Glutamatergic neuron (in vitro differentiated cells): ENCODE measurements around the gene PLA2G4A. TPM values are rescaled to one million over a fixed set of nuclear protein-coding genes. Genes with fewer than 3 reads are reported as not detected.
A peak's percentile ranks its signal among the peaks of the same experiment; 100 is the strongest.

Experiments used
- DNase-seq: peaks from one replicate; pipeline ENCODE4 v3.0.0; 2022
- H3K27ac Mint-ChIP-seq: one replicate; pipeline ENCODE4 v1.8.0; 2020; ENCODE audit warnings: mild to moderate bottlenecking, mixed read lengths, inconsistent platforms; ENCODE audit not compliant: unreplicated experiment
- H3K27me3 Mint-ChIP-seq: one replicate; pipeline ENCODE4 v1.8.0; 2020; ENCODE audit warnings: mild to moderate bottlenecking, moderate library complexity, mixed read lengths, inconsistent platforms; ENCODE audit not compliant: unreplicated experiment
- H3K36me3 Mint-ChIP-seq: one replicate; pipeline ENCODE4 v1.8.0; 2020; ENCODE audit warnings: mild to moderate bottlenecking, mixed read lengths, inconsistent platforms; ENCODE audit not compliant: unreplicated experiment
- H3K4me1 Mint-ChIP-seq: one replicate; pipeline ENCODE4 v1.8.0; 2020; ENCODE audit warnings: mild to moderate bottlenecking, low read depth, mixed read lengths, inconsistent platforms; ENCODE audit not compliant: unreplicated experiment
- H3K4me3 Mint-ChIP-seq: one replicate; pipeline ENCODE4 v1.8.0; 2020; ENCODE audit warnings: mild to moderate bottlenecking, mixed read lengths, inconsistent platforms; ENCODE audit not compliant: unreplicated experiment
- H3K9me3 Mint-ChIP-seq: one replicate; pipeline ENCODE4 v1.8.0; 2020; ENCODE audit warnings: mild to moderate bottlenecking, moderate library complexity, mixed read lengths, inconsistent platforms; ENCODE audit not compliant: unreplicated experiment
- total RNA-seq: library from RNA; stranded (reverse); fragmentation: NEBNext Ultra II Directional; extraction: Animal tissue kit (Norgen Biotek cat#: 25700); gene quantifications from one replicate; pipeline ENCODE4 v1.2.1, GENCODE V29; 2021; ENCODE audit not compliant: unreplicated experiment
- TF ChIP-seq, protein P1 (sequence below): fragments of 200-600 bp; sonication (generic); IDR thresholded peaks from one replicate; pipeline ENCODE4 v1.5.0; 2021; ENCODE audit not compliant: partially characterized antibody, unreplicated experiment

The PLA2G4A gene
- total RNA-seq, 1 donor from 2014 or later = not detected

DNA sequence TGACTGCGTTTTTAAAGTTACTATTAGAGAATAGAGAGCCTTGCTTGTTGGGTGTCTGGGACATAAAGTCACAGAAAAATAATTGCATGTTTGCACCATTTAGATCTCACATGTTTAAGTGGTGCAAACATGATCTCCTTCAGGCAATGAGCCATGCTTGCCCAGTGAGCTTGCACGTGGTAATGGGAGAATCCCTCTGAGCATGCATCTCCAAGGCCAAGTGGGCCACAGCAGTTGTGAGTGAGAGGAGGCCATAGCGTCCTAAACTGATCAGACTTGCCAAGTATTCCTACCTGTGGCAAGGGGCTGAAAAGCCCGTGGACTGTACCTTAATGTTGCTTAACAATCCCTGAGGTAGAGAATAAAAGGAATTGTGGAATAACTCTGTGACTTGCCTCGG lies 158.3 kb downstream of the PLA2G4A start:
- no peaks in the 10 kb centered on the region for H3K27me3 Mint-ChIP-seq
- H3K4me1 Mint-ChIP-seq = peaks cover 3% of the 10 kb centered on the region
- TF ChIP-seq, protein P1, sequence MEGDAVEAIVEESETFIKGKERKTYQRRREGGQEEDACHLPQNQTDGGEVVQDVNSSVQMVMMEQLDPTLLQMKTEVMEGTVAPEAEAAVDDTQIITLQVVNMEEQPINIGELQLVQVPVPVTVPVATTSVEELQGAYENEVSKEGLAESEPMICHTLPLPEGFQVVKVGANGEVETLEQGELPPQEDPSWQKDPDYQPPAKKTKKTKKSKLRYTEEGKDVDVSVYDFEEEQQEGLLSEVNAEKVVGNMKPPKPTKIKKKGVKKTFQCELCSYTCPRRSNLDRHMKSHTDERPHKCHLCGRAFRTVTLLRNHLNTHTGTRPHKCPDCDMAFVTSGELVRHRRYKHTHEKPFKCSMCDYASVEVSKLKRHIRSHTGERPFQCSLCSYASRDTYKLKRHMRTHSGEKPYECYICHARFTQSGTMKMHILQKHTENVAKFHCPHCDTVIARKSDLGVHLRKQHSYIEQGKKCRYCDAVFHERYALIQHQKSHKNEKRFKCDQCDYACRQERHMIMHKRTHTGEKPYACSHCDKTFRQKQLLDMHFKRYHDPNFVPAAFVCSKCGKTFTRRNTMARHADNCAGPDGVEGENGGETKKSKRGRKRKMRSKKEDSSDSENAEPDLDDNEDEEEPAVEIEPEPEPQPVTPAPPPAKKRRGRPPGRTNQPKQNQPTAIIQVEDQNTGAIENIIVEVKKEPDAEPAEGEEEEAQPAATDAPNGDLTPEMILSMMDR = no peak
- no peaks in the 10 kb centered on the region for H3K36me3 Mint-ChIP-seq
- no peaks in the 10 kb centered on the region for H3K9me3 Mint-ChIP-seq
- no peak overlapping the region for H3K27ac Mint-ChIP-seq
- no peak for DNase-seq
- H3K4me3 Mint-ChIP-seq = no peak overlapping the region

DNA sequence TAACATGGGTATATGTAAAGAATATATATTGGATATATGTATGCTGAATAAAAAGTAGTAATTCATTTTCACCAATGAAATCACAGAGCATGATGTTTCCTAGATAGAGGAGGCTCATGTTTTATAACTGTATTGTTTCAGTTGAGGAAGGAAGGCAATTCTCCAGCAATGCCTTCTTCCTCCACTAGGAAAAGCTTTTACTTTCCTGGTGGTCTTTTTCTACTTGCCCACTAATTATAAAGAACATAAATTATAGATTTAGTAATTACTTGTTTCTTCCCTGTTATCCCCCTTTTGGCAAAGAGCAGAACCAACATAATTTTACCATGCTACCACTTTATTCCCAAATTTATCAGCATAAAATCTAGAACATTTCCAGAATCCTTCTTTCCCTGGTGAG lies 159.0 kb downstream of the PLA2G4A start:
- H3K4me3 Mint-ChIP-seq = no peak overlapping the region
- no peaks in the 10 kb centered on the region for H3K27me3 Mint-ChIP-seq
- no peaks in the 10 kb centered on the region for H3K36me3 Mint-ChIP-seq
- no peak for DNase-seq
- H3K27ac Mint-ChIP-seq = no peak overlapping the region
- TF ChIP-seq, protein P1 = peak; percentile 71
- no peaks in the 10 kb centered on the region for H3K9me3 Mint-ChIP-seq
- H3K4me1 Mint-ChIP-seq = peaks cover 3% of the 10 kb centered on the region

DNA sequence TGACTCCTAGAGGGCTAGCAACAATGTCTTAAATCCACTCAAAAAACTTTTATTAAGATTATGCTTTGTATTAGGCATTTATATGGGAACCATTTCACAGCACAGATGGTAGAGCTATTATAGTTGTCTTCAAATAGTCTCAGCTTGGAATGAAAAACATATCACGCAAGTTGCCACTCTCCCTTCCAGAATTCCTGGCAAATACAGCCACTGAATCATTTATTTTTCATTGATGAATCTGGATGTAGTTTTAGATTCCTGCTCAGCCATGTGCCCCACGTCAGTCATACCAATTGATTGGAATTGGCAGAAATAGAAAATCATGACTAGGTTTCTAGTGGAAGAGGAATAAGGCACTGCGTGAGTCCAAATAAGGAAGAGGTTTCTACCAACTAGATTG lies 165.2 kb downstream of the PLA2G4A start:
- no peak for DNase-seq
- no peaks in the 10 kb centered on the region for H3K4me1 Mint-ChIP-seq
- H3K27me3 Mint-ChIP-seq = no peaks in the 10 kb centered on the region
- no peak overlapping the region for H3K27ac Mint-ChIP-seq
- H3K4me3 Mint-ChIP-seq = no peak overlapping the region
- TF ChIP-seq, protein P1 = no peak
- H3K9me3 Mint-ChIP-seq = no peaks in the 10 kb centered on the region
- H3K36me3 Mint-ChIP-seq = no peaks in the 10 kb centered on the region

DNA sequence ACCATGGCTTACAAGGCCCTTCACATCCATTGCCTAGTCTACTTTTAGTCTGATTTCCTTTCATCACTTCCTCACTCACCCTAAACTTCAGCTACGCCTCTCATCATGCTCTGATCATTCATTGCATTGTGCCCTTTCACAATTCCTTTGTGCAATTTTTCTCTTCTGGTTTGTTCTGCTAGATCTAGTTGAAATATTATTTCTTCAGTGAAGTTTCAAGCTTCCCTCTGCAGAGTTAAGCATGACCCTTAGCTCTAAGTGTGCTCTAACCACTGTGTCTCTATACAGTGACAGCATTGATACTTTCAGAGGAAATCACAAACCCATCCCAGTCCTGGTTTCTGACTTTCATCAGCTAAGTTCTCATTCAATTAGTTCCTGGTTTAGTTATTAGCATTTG lies 166.1 kb downstream of the PLA2G4A start:
- Mint-ChIP-seq H3K36me3 (no peaks in the 10 kb centered on the region), H3K4me1 (no peaks in the 10 kb centered on the region), H3K9me3 (no peaks in the 10 kb centered on the region), H3K4me3 (no peak overlapping the region), H3K27me3 (no peaks in the 10 kb centered on the region), H3K27ac (no peak overlapping the region)
- TF ChIP-seq, protein P1 = no peak
- no peak for DNase-seq

DNA sequence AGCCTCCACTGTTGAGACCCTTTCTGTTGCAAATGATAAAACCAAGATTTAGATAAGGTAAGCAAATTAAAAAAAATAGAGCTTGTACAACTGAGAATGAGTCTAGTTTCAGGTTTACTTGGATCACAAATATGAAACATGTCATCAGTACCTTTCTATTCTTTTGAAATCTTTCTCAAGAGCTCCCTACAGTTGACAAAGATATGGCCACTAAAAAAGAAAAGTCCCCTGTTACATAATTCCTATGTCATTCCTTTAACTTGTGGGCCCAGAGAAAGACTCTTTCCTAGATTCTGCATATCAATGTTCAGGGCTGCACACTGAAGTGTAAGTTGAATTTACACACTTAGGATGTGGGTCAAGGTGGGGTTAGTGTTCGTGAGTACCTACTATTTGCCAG lies 168.1 kb downstream of the PLA2G4A start:
- Mint-ChIP-seq H3K36me3 (no peaks in the 10 kb centered on the region), H3K4me3 (no peak overlapping the region), H3K27ac (no peak overlapping the region), H3K27me3 (no peaks in the 10 kb centered on the region), H3K9me3 (no peaks in the 10 kb centered on the region), H3K4me1 (no peaks in the 10 kb centered on the region)
- TF ChIP-seq, protein P1 = no peak
- DNase-seq = no peak
